Stomach smooth muscle (tissue), 2 donors: Measurements from ENCODE around the gene ACTMAP.
A peak's percentile ranks its signal among the peaks of the same experiment; 100 is the strongest.

Experiments used
- H3K27ac ChIP-seq: one replicate; pipeline ENCODE4 v1.7.0; 2013; ENCODE audit warnings: mild to moderate bottlenecking, low read length, inconsistent platforms
- H3K27me3 ChIP-seq, 2 donors: one replicate each; pipeline ENCODE4 v1.7.0; 2013; ENCODE audit warnings: low read length in 2 of 2; ENCODE audit not compliant: insufficient read depth in 2 of 2, control insufficient read depth in 1 of 2
- H3K36me3 ChIP-seq, 2 donors: one replicate each; pipeline ENCODE4 v1.7.0; 2013; ENCODE audit warnings: low read length in 2 of 2; ENCODE audit not compliant: control insufficient read depth in 2 of 2, insufficient read depth in 2 of 2
- H3K4me1 ChIP-seq: one replicate; pipeline ENCODE4 v1.7.0; 2013; ENCODE audit warnings: low read length; ENCODE audit not compliant: control insufficient read depth, insufficient read depth
- H3K4me3 ChIP-seq, 2 donors: one replicate each; pipeline ENCODE4 v1.7.0; 2013; ENCODE audit warnings: low read length in 2 of 2
- H3K9ac ChIP-seq, 2 donors: one replicate each; pipeline ENCODE4 v1.7.0; 2013; ENCODE audit warnings: low read length in 2 of 2, mild to moderate bottlenecking in 1 of 2
- H3K9me3 ChIP-seq, 2 donors: one replicate each; pipeline ENCODE4 v1.7.0; 2013; ENCODE audit warnings: low read length in 2 of 2; ENCODE audit not compliant: control insufficient read depth in 2 of 2
- donor health status: healthy.
- donor health status: Pancreatic carcinoma.

The ACTMAP gene

GRCh38 chr19:40693150-40693788 lies 57.0 kb downstream of the ACTMAP start:
- Histone ChIP-seq H3K9ac (no peak overlapping the region), H3K27me3 (no peaks in the 10 kb centered on the region), H3K36me3 (peaks cover 11 to 17% of the 10 kb centered on the region in 2 donors), H3K4me1 (peaks cover 27% of the 10 kb centered on the region), H3K9me3 (no peaks in the 10 kb centered on the region), H3K4me3 (no peak overlapping the region), H3K27ac (no peak overlapping the region)

- Histone ChIP-seq H3K27ac (peak overlapping the region; percentile 82), H3K36me3 (peaks cover 11 to 17% of the 10 kb centered on the region in 2 donors), H3K4me1 (peaks cover 36% of the 10 kb centered on the region), H3K4me3 (no peak overlapping the region), H3K9ac (no peak overlapping the region), H3K27me3 (no peaks in the 10 kb centered on the region), H3K9me3 (no peaks in the 10 kb centered on the region)
Measured at GRCh38 chr19:40692212-40692551, 58.1 kb downstream of the ACTMAP start.

GRCh38 chr19:40691421-40692211 lies 58.7 kb downstream of the ACTMAP start:
- H3K27me3 ChIP-seq, result no peaks in the 10 kb centered on the region
- peak overlapping the region; percentile 66 to 79 for H3K4me3 ChIP-seq
- H3K27ac ChIP-seq, result peak overlapping the region; percentile 82
- H3K36me3 ChIP-seq, result peaks cover 13 to 19% of the 10 kb centered on the region in 2 donors
- H3K9me3 ChIP-seq, result no peaks in the 10 kb centered on the region
- peaks cover 39% of the 10 kb centered on the region for H3K4me1 ChIP-seq
- peak overlapping the region in 1 of 2 donors; percentile 74 for H3K9ac ChIP-seq
